ENCODE data around the gene GABRA5. TPM values are rescaled to one million over a fixed set of nuclear protein-coding genes. Genes with fewer than 3 reads are reported as not detected.

Gene GABRA5
- polyA plus RNA-seq, 3 donors = not detected

DNA sequence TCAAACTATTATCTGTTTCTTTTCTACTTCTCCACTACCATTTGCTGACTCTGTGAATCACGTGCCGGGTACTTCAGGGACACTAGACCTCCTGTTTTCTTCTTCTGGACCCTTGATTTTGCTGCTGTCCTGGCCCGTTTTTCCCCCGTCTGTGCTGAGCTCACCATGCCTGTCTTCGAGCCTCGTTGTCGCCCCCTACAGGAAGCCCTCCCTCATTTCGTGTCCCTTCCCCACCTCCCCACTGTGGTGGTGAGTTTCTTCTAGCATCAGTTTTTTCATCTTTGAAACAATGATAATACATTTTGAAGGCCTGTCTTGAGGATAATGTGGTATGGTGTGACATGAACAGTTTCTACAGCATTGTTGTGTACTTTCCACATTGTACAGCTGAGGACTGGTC lies 117.0 kb downstream of the GABRA5 start:
- Histone ChIP-seq H3K4me2 (replicated peaks; ENCODE audit: extremely low read depth, low read length, poor library complexity, severe bottlenecking) (no peak overlapping the region), H4K20me1 (ENCODE audit: insufficient read depth, low read length) (no peaks in the 10 kb centered on the region), H3K27ac (ENCODE audit: low read depth in 1 of 2, low read length in 2 of 2) (no peak overlapping the region), H3K9me3 (replicated peaks in 1 of 2; ENCODE audit: control insufficient read depth in 1 of 2, insufficient read depth in 1 of 2, low read length in 2 of 2) (no peaks in the 10 kb centered on the region), H3K36me3 (replicated peaks in 1 of 2; ENCODE audit: control insufficient read depth in 1 of 2, insufficient read depth in 2 of 2, low read length in 2 of 2) (no peaks in the 10 kb centered on the region), H3K9ac (ENCODE audit: insufficient read depth, low read length, poor library complexity, severe bottlenecking) (no peak overlapping the region), H3K4me3 (replicated peaks in 1 of 3; ENCODE audit: low read depth in 2 of 3, low read length in 3 of 3) (no peak overlapping the region), H3K27me3 (ENCODE audit: control insufficient read depth in 2 of 2, insufficient read depth in 2 of 2, low read length in 2 of 2) (no peaks in the 10 kb centered on the region), H2AFZ (ENCODE audit: insufficient read depth, low read depth, low read length, poor library complexity, severe bottlenecking) (no peak overlapping the region), H3K4me1 (ENCODE audit: control insufficient read depth in 1 of 2, insufficient read depth in 2 of 2, low read length in 2 of 2) (no peaks in the 10 kb centered on the region), H3K79me2 (ENCODE audit: insufficient read depth, low read length) (no peaks in the 10 kb centered on the region)
- no peak for DNase-seq
- no peak overlapping the region for H3K4me3 Mint-ChIP-seq
- no peak overlapping the region for H3K27ac Mint-ChIP-seq
- no peaks in the 10 kb centered on the region for H3K4me1 Mint-ChIP-seq
- peaks cover 0 to 6% (median 3%) of the 10 kb centered on the region in 7 donors for H3K9me3 Mint-ChIP-seq
- no peaks in the 10 kb centered on the region for H3K27me3 Mint-ChIP-seq (ENCODE audit: low read depth in 3 of 3)
- intact Hi-C loops (cut with micrococcal nuclease) = no loop called here
- WGBS (ENCODE audit: insufficient coverage) = 87% methylated on average over 3 of the region's 8 CpGs
- H3K36me3 Mint-ChIP-seq = no peaks in the 10 kb centered on the region
- TF ChIP-seq, protein P1, sequence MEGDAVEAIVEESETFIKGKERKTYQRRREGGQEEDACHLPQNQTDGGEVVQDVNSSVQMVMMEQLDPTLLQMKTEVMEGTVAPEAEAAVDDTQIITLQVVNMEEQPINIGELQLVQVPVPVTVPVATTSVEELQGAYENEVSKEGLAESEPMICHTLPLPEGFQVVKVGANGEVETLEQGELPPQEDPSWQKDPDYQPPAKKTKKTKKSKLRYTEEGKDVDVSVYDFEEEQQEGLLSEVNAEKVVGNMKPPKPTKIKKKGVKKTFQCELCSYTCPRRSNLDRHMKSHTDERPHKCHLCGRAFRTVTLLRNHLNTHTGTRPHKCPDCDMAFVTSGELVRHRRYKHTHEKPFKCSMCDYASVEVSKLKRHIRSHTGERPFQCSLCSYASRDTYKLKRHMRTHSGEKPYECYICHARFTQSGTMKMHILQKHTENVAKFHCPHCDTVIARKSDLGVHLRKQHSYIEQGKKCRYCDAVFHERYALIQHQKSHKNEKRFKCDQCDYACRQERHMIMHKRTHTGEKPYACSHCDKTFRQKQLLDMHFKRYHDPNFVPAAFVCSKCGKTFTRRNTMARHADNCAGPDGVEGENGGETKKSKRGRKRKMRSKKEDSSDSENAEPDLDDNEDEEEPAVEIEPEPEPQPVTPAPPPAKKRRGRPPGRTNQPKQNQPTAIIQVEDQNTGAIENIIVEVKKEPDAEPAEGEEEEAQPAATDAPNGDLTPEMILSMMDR (IDR thresholded peaks at IDR 0.05) = no peak

DNA sequence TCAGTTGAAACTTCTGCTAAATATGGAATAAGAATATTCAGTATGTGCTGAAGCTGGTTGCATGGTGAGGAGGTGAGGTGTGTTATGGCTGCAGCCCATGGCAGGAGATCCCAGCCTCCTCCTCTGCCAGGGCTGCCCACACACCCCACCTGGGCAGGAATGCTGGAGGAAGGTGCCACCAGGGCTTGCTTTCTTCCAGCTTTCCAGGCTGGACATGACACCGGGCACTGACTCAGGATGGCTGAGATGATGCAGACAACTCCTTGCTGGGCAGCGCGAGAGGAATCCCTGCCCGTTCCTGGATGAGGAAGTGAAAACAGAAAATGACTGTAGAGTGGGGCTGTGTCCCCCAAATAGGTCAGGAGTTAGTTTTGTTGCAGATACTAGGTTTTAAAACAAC lies 118.2 kb downstream of the GABRA5 start:
- Mint-ChIP-seq H3K9me3 (peaks cover 0 to 6% (median 3%) of the 10 kb centered on the region in 7 donors), H3K4me1 (no peaks in the 10 kb centered on the region), H3K4me3 (no peak overlapping the region), H3K27ac (no peak overlapping the region), H3K27me3 (ENCODE audit: low read depth in 3 of 3) (no peaks in the 10 kb centered on the region), H3K36me3 (no peaks in the 10 kb centered on the region)
- intact Hi-C loops (cut with micrococcal nuclease) = no loop called here
- H3K27me3 ChIP-seq (ENCODE audit: control insufficient read depth in 2 of 2, insufficient read depth in 2 of 2, low read length in 2 of 2) = no peaks in the 10 kb centered on the region
- DNase-seq = no peak
- H3K9me3 ChIP-seq (replicated peaks in 1 of 2; ENCODE audit: control insufficient read depth in 1 of 2, insufficient read depth in 1 of 2, low read length in 2 of 2) = no peaks in the 10 kb centered on the region
- H3K27ac ChIP-seq (ENCODE audit: low read depth in 1 of 2, low read length in 2 of 2) = no peak overlapping the region
- H2AFZ ChIP-seq (ENCODE audit: insufficient read depth, low read depth, low read length, poor library complexity, severe bottlenecking) = no peak overlapping the region
- TF ChIP-seq, protein P1 (IDR thresholded peaks at IDR 0.05) = no peak
- H3K4me3 ChIP-seq (replicated peaks in 1 of 3; ENCODE audit: low read depth in 2 of 3, low read length in 3 of 3) = no peak overlapping the region
- H3K4me1 ChIP-seq (ENCODE audit: control insufficient read depth in 1 of 2, insufficient read depth in 2 of 2, low read length in 2 of 2) = no peaks in the 10 kb centered on the region
- H3K9ac ChIP-seq (ENCODE audit: insufficient read depth, low read length, poor library complexity, severe bottlenecking) = no peak overlapping the region
- no peaks in the 10 kb centered on the region for H4K20me1 ChIP-seq (ENCODE audit: insufficient read depth, low read length)
- 86% methylated on average over 4 of the region's 4 CpGs for WGBS (ENCODE audit: insufficient coverage)
- no peaks in the 10 kb centered on the region for H3K36me3 ChIP-seq (replicated peaks in 1 of 2; ENCODE audit: control insufficient read depth in 1 of 2, insufficient read depth in 2 of 2, low read length in 2 of 2)
- H3K79me2 ChIP-seq (ENCODE audit: insufficient read depth, low read length) = no peaks in the 10 kb centered on the region
- H3K4me2 ChIP-seq (replicated peaks; ENCODE audit: extremely low read depth, low read length, poor library complexity, severe bottlenecking) = no peak overlapping the region
